ENCODE data around the gene CHST3.

- TF ChIP-seq REST (IDR thresholded peaks at IDR 0.05; ENCODE audit: borderline replicate concordance) (no peak), CTCF (IDR thresholded peaks at IDR 0.05; ENCODE audit: poor library complexity, severe bottlenecking) (no peak), EZH2 (IDR thresholded peaks at IDR 0.05; ENCODE audit: borderline replicate concordance, insufficient read depth, low read length, poor library complexity, severe bottlenecking) (no peak), POLR2AphosphoS5 (IDR thresholded peaks at IDR 0.05) (no peak), EP300 (conservative IDR thresholded peaks at IDR 0.05; ENCODE audit: poor library complexity, severe bottlenecking) (no peak), TAF1 (IDR thresholded peaks at IDR 0.05; ENCODE audit: low read depth) (no peak)
These were observed 1.4 kb downstream of the CHST3 start for GRCh38 chr10:71965623-71966022.
